Dendritic cell treated with granulocyte-macrophage colony-stimulating factor and Interleukin-4, amounts not matched to agents 40 ng/mL and 50 ng/mL, for 4 days (primary cell): ENCODE data around the gene LANCL1.

Source experiments
- H3K27ac Mint-ChIP-seq: one replicate; pipeline ENCODE4 v1.8.0; 2022; ENCODE audit warnings: mild to moderate bottlenecking, mixed read lengths
- H3K27me3 Mint-ChIP-seq: one replicate; pipeline ENCODE4 v1.8.0; 2022; ENCODE audit warnings: mild to moderate bottlenecking, mixed read lengths
- H3K36me3 Mint-ChIP-seq: one replicate; pipeline ENCODE4 v1.8.0; 2022; ENCODE audit warnings: low read depth, mixed read lengths
- H3K4me1 Mint-ChIP-seq: one replicate; pipeline ENCODE4 v1.8.0; 2022; ENCODE audit warnings: low read depth, mixed read lengths
- H3K4me3 Mint-ChIP-seq: one replicate; pipeline ENCODE4 v1.8.0; 2022; ENCODE audit warnings: mild to moderate bottlenecking, moderate library complexity, mixed read lengths
- H3K9me3 Mint-ChIP-seq: one replicate; pipeline ENCODE4 v1.8.0; 2022; ENCODE audit warnings: mixed read lengths
- intact Hi-C: fragments of 100-400 bp; cut with micrococcal nuclease; formaldehyde crosslinking; loops from one replicate; pipeline ENCODE4 v1.15.0; 2022

Gene LANCL1

GRCh38 chr2:210476194-210477128 lies at the start of gene LANCL1:
Gene LANCL1 (minus strand): TSS chr2:210476759. CDS start chr2:210476396, 363 bp downstream.
- Mint-ChIP-seq H3K4me3 (peak within 1 kb of the TSS; percentile 91), H3K27ac (peak within 1 kb of the TSS; percentile 83), H3K9me3 (no peaks in the 10 kb centered on the region), H3K4me1 (peaks cover 13% of the 10 kb centered on the region), H3K36me3 (peaks cover 13% of the 10 kb centered on the region), H3K27me3 (no peaks in the 10 kb centered on the region)
- intact Hi-C loops = no loop called here

- H3K4me1 Mint-ChIP-seq = no peaks in the 10 kb centered on the region
- no peak overlapping the region for H3K4me3 Mint-ChIP-seq
- H3K36me3 Mint-ChIP-seq = no peaks in the 10 kb centered on the region
- intact Hi-C loops = no loop called here
- no peaks in the 10 kb centered on the region for H3K9me3 Mint-ChIP-seq
- H3K27me3 Mint-ChIP-seq = no peaks in the 10 kb centered on the region
- no peak overlapping the region for H3K27ac Mint-ChIP-seq
Observed at GRCh38 chr2:210524533-210524932, 48.0 kb upstream of the LANCL1 start.

GRCh38 chr2:210523650-210524289 lies 47.2 kb upstream of the LANCL1 start:
- Mint-ChIP-seq H3K36me3 (no peaks in the 10 kb centered on the region), H3K9me3 (no peaks in the 10 kb centered on the region), H3K4me1 (no peaks in the 10 kb centered on the region), H3K4me3 (no peak overlapping the region), H3K27ac (no peak overlapping the region), H3K27me3 (no peaks in the 10 kb centered on the region)
- intact Hi-C loops = no loop called here

- intact Hi-C loops = no loop called here
- no peaks in the 10 kb centered on the region for H3K4me1 Mint-ChIP-seq
- no peak overlapping the region for H3K4me3 Mint-ChIP-seq
- no peaks in the 10 kb centered on the region for H3K36me3 Mint-ChIP-seq
- H3K27me3 Mint-ChIP-seq = no peaks in the 10 kb centered on the region
- no peaks in the 10 kb centered on the region for H3K9me3 Mint-ChIP-seq
- H3K27ac Mint-ChIP-seq = no peak overlapping the region
Observed at GRCh38 chr2:210522399-210522798, 45.8 kb upstream of the LANCL1 start.

- intact Hi-C loops = no loop called here
- H3K9me3 Mint-ChIP-seq = no peaks in the 10 kb centered on the region
- H3K4me3 Mint-ChIP-seq = no peak overlapping the region
- H3K36me3 Mint-ChIP-seq = no peaks in the 10 kb centered on the region
- no peak overlapping the region for H3K27ac Mint-ChIP-seq
- H3K4me1 Mint-ChIP-seq = no peaks in the 10 kb centered on the region
- no peaks in the 10 kb centered on the region for H3K27me3 Mint-ChIP-seq
Observed at GRCh38 chr2:210519594-210519993, 43.0 kb upstream of the LANCL1 start.

- intact Hi-C loops = no loop called here
- Mint-ChIP-seq H3K4me3 (no peak overlapping the region), H3K36me3 (no peaks in the 10 kb centered on the region), H3K27me3 (no peaks in the 10 kb centered on the region), H3K27ac (no peak overlapping the region), H3K4me1 (no peaks in the 10 kb centered on the region), H3K9me3 (no peaks in the 10 kb centered on the region)
Observed at GRCh38 chr2:210517264-210517663, 40.7 kb upstream of the LANCL1 start.

GRCh38 chr2:210515911-210516310 lies 39.4 kb upstream of the LANCL1 start:
- Mint-ChIP-seq H3K4me3 (no peak overlapping the region), H3K27ac (no peak overlapping the region), H3K9me3 (no peaks in the 10 kb centered on the region), H3K27me3 (no peaks in the 10 kb centered on the region), H3K36me3 (no peaks in the 10 kb centered on the region), H3K4me1 (no peaks in the 10 kb centered on the region)
- intact Hi-C loops = no loop called here

- H3K4me3 Mint-ChIP-seq = no peak overlapping the region
- intact Hi-C loops = no loop called here
- H3K9me3 Mint-ChIP-seq = peaks cover 15% of the 10 kb centered on the region
- no peak overlapping the region for H3K27ac Mint-ChIP-seq
- H3K36me3 Mint-ChIP-seq = no peaks in the 10 kb centered on the region
- peaks cover 6% of the 10 kb centered on the region for H3K4me1 Mint-ChIP-seq
- peaks cover 10% of the 10 kb centered on the region for H3K27me3 Mint-ChIP-seq
Observed at GRCh38 chr2:210503725-210504191, 27.2 kb upstream of the LANCL1 start.

- no peaks in the 10 kb centered on the region for H3K36me3 Mint-ChIP-seq
- H3K27ac Mint-ChIP-seq = no peak overlapping the region
- H3K4me3 Mint-ChIP-seq = peak overlapping the region; percentile 39
- H3K9me3 Mint-ChIP-seq = peaks cover 15% of the 10 kb centered on the region
- H3K4me1 Mint-ChIP-seq = peaks cover 6% of the 10 kb centered on the region
- intact Hi-C loops = no loop called here
- peaks cover 10% of the 10 kb centered on the region for H3K27me3 Mint-ChIP-seq
Observed at GRCh38 chr2:210503001-210503623, 26.6 kb upstream of the LANCL1 start.

- H3K4me3 Mint-ChIP-seq = no peak overlapping the region
- H3K27ac Mint-ChIP-seq = no peak overlapping the region
- no peaks in the 10 kb centered on the region for H3K4me1 Mint-ChIP-seq
- peaks cover 6% of the 10 kb centered on the region for H3K9me3 Mint-ChIP-seq
- no peaks in the 10 kb centered on the region for H3K27me3 Mint-ChIP-seq
- intact Hi-C loops = no loop called here
- no peaks in the 10 kb centered on the region for H3K36me3 Mint-ChIP-seq
Observed at GRCh38 chr2:210496512-210496911, 20.0 kb upstream of the LANCL1 start.

- H3K27me3 Mint-ChIP-seq = no peaks in the 10 kb centered on the region
- no peaks in the 10 kb centered on the region for H3K36me3 Mint-ChIP-seq
- H3K4me3 Mint-ChIP-seq = no peak overlapping the region
- H3K9me3 Mint-ChIP-seq = no peaks in the 10 kb centered on the region
- H3K4me1 Mint-ChIP-seq = no peaks in the 10 kb centered on the region
- no peak overlapping the region for H3K27ac Mint-ChIP-seq
- intact Hi-C loops = no loop called here
Observed at GRCh38 chr2:210493528-210493927, 17.0 kb upstream of the LANCL1 start.

- intact Hi-C loops = no loop called here
- H3K36me3 Mint-ChIP-seq = no peaks in the 10 kb centered on the region
- no peaks in the 10 kb centered on the region for H3K27me3 Mint-ChIP-seq
- H3K4me1 Mint-ChIP-seq = peaks cover 9% of the 10 kb centered on the region
- no peak overlapping the region for H3K27ac Mint-ChIP-seq
- H3K9me3 Mint-ChIP-seq = peaks cover 20% of the 10 kb centered on the region
- H3K4me3 Mint-ChIP-seq = no peak overlapping the region
Observed at GRCh38 chr2:210481601-210482175, 5.1 kb upstream of the LANCL1 start.

GRCh38 chr2:210480764-210481163 lies 4.2 kb upstream of the LANCL1 start:
- Mint-ChIP-seq H3K36me3 (peaks cover 7% of the 10 kb centered on the region), H3K27ac (no peak overlapping the region), H3K4me1 (peaks cover 9% of the 10 kb centered on the region), H3K9me3 (peaks cover 20% of the 10 kb centered on the region), H3K27me3 (no peaks in the 10 kb centered on the region), H3K4me3 (no peak overlapping the region)
- intact Hi-C loops = no loop called here

GRCh38 chr2:210480079-210480478 lies 3.5 kb upstream of the LANCL1 start:
- intact Hi-C loops = no loop called here
- Mint-ChIP-seq H3K4me3 (no peak overlapping the region), H3K27ac (no peak overlapping the region), H3K9me3 (peaks cover 20% of the 10 kb centered on the region), H3K27me3 (no peaks in the 10 kb centered on the region), H3K36me3 (peaks cover 7% of the 10 kb centered on the region), H3K4me1 (peaks cover 9% of the 10 kb centered on the region)
